Bone marrow (tissue), 2 donors: ENCODE data around the gene EEFSEC.

Experiments
- DNase-seq, 2 donors: peaks; one replicate each; lab custom pipeline; 2025; lab: John Stamatoyannopoulos, UW

Gene EEFSEC

GRCh38 chr3:128394033-128394432 lies 240.8 kb downstream of the EEFSEC start:
- no peak for DNase-seq

- no peak for DNase-seq
Measured at GRCh38 chr3:128395046-128395445, 241.8 kb downstream of the EEFSEC start.

- no peak for DNase-seq
Measured at GRCh38 chr3:128395500-128396162, 242.3 kb downstream of the EEFSEC start.

- no peak for DNase-seq
Measured at GRCh38 chr3:128397484-128397883, 244.2 kb downstream of the EEFSEC start.

GRCh38 chr3:128398586-128398985 lies 245.3 kb downstream of the EEFSEC start:
- no peak for DNase-seq

- DNase-seq, result no peak
Measured at GRCh38 chr3:128399221-128399915, 246.1 kb downstream of the EEFSEC start.

- no peak for DNase-seq
Measured at GRCh38 chr3:128400671-128401070, 247.4 kb downstream of the EEFSEC start.

- no peak for DNase-seq
Measured at GRCh38 chr3:128402319-128402718, 249.0 kb downstream of the EEFSEC start.

- DNase-seq, result no peak
Measured at GRCh38 chr3:128402998-128403397, 249.7 kb downstream of the EEFSEC start.

GRCh38 chr3:128404276-128405068 lies 251.2 kb downstream of the EEFSEC start:
- DNase-seq, result no peak

GRCh38 chr3:128405554-128406277 lies 252.4 kb downstream of the EEFSEC start:
- no peak for DNase-seq

GRCh38 chr3:128407247-128407646 lies 254.0 kb downstream of the EEFSEC start:
- DNase-seq, result no peak

- no peak for DNase-seq
Measured at GRCh38 chr3:128408012-128408692, 254.9 kb downstream of the EEFSEC start.

GRCh38 chr3:128408693-128409623 lies 255.7 kb downstream of the EEFSEC start:
- DNase-seq, result no peak

GRCh38 chr3:128409624-128410581 lies 256.6 kb downstream of the EEFSEC start:
- DNase-seq, result no peak

- DNase-seq, result no peak
Measured at GRCh38 chr3:128410669-128411573, 257.6 kb downstream of the EEFSEC start.

GRCh38 chr3:128411574-128412064 lies 258.3 kb downstream of the EEFSEC start:
- DNase-seq, result no peak
